Colonic mucosa (tissue), 4 donors: ENCODE results near the gene SLC25A42. TPM values are rescaled to one million over a fixed set of nuclear protein-coding genes. Genes with fewer than 3 reads are reported as not detected.

Source experiments
- DNase-seq: peaks from one replicate; pipeline ENCODE4 v3.0.0-alpha.2; 2020
- H3K27ac ChIP-seq: fragments of 200-600 bp; one replicate; pipeline ENCODE4 v1.8.0; 2021
- H3K27me3 ChIP-seq: fragments of 200-600 bp; one replicate; pipeline ENCODE4 v1.8.0; 2021
- H3K36me3 ChIP-seq: fragments of 200-600 bp; one replicate; pipeline ENCODE4 v1.8.0; 2021
- H3K4me1 ChIP-seq: fragments of 200-600 bp; one replicate; pipeline ENCODE4 v1.8.0; 2021; ENCODE audit warnings: mild to moderate bottlenecking
- H3K4me3 ChIP-seq: fragments of 200-600 bp; one replicate; pipeline ENCODE4 v1.8.0; 2021
- H3K9ac ChIP-seq, 2 donors: one replicate each; pipeline ENCODE4 v1.7.0; 2013; ENCODE audit warnings: control low read depth in 2 of 2, low read depth in 2 of 2, low read length in 2 of 2
- H3K9me3 ChIP-seq: fragments of 200-600 bp; one replicate; pipeline ENCODE4 v1.8.0; 2021
- CTCF ChIP-seq: fragments of 200-600 bp; IDR thresholded peaks from one replicate; pipeline ENCODE4 v1.8.0; 2022; ENCODE audit warnings: antibody characterized with exemption, mild to moderate bottlenecking
- intact Hi-C: fragments of 100-400 bp; cut with DNase I; formaldehyde crosslinking; loops from one replicate; pipeline ENCODE4 v1.14.1; 2022
- total RNA-seq, 2 donors: library from RNA; stranded (reverse); fragmentation: NEBNext Ultra II Directional in 1 of 2; extraction: Animal tissue kit (Norgen Biotek cat#: 25700) in 1 of 2; gene quantifications; one replicate each; pipeline ENCODE4 v1.2.1, GENCODE V29; 2021
- donor health status: healthy.
- donor health status: DM: no; HTN: no; CAD: no.
- donor health status: DM: no; HTN: no; CAD: no.

The SLC25A42 gene
- total RNA-seq, 2 donors from 2014 or later, result 3.7 to 7.9 TPM

GRCh38 chr19:19151418-19151817 lies 87.6 kb downstream of the SLC25A42 start:
- Histone ChIP-seq H3K27ac (no peak overlapping the region), H3K9me3 (no peaks in the 10 kb centered on the region), H3K27me3 (no peaks in the 10 kb centered on the region), H3K4me1 (no peaks in the 10 kb centered on the region), H3K9ac (no peak overlapping the region), H3K36me3 (peaks cover 5% of the 10 kb centered on the region), H3K4me3 (no peak overlapping the region)
- DNase-seq, result no peak
- TF ChIP-seq CTCF, result no peak
- intact Hi-C loops, result no loop called here

GRCh38 chr19:19152668-19153384 lies 89.0 kb downstream of the SLC25A42 start:
- H3K27me3 ChIP-seq, result no peaks in the 10 kb centered on the region
- no peak overlapping the region for H3K4me3 ChIP-seq
- H3K9ac ChIP-seq, result no peak overlapping the region
- H3K36me3 ChIP-seq, result peaks cover 5% of the 10 kb centered on the region
- DNase-seq, result no peak
- TF ChIP-seq CTCF, result no peak
- intact Hi-C loops, result no loop called here
- no peak overlapping the region for H3K27ac ChIP-seq
- no peaks in the 10 kb centered on the region for H3K4me1 ChIP-seq
- H3K9me3 ChIP-seq, result no peaks in the 10 kb centered on the region

- DNase-seq, result no peak
- Histone ChIP-seq H3K4me3 (no peak overlapping the region), H3K27ac (no peak overlapping the region), H3K27me3 (no peaks in the 10 kb centered on the region), H3K4me1 (no peaks in the 10 kb centered on the region), H3K36me3 (no peaks in the 10 kb centered on the region), H3K9me3 (no peaks in the 10 kb centered on the region), H3K9ac (no peak overlapping the region)
- intact Hi-C loops, result no loop called here
- TF ChIP-seq CTCF, result no peak
These were observed 91.1 kb downstream of the SLC25A42 start for GRCh38 chr19:19154768-19155494.

GRCh38 chr19:19155495-19156219 lies 91.9 kb downstream of the SLC25A42 start:
- H3K4me3 ChIP-seq, result no peak overlapping the region
- no peak overlapping the region for H3K27ac ChIP-seq
- intact Hi-C loops, result no loop called here
- no peaks in the 10 kb centered on the region for H3K27me3 ChIP-seq
- H3K9ac ChIP-seq, result no peak overlapping the region
- no peak for TF ChIP-seq CTCF
- no peak for DNase-seq
- no peaks in the 10 kb centered on the region for H3K9me3 ChIP-seq
- no peaks in the 10 kb centered on the region for H3K36me3 ChIP-seq
- H3K4me1 ChIP-seq, result no peaks in the 10 kb centered on the region

- Histone ChIP-seq H3K9ac (no peak overlapping the region), H3K4me3 (no peak overlapping the region), H3K27me3 (no peaks in the 10 kb centered on the region), H3K9me3 (no peaks in the 10 kb centered on the region), H3K27ac (no peak overlapping the region), H3K4me1 (no peaks in the 10 kb centered on the region), H3K36me3 (no peaks in the 10 kb centered on the region)
- TF ChIP-seq CTCF, result no peak
- DNase-seq, result no peak
- intact Hi-C loops, result no loop called here
These were observed 94.0 kb downstream of the SLC25A42 start for GRCh38 chr19:19157808-19158207.
